Measurements from ENCODE around the gene RGS3.

RGS3 gene

GRCh38 chr9:113465599-113466140 lies 2.1 kb downstream of the RGS3 start:
- TF ChIP-seq TCF4 (CRISPR knock-in tag; IDR thresholded peaks at IDR 0.05; ENCODE audit: borderline replicate concordance) (peak; percentile 17; the same call in 1 of the 2 replicates), POU6F1 (CRISPR knock-in tag; IDR thresholded peaks at IDR 0.05; ENCODE audit: borderline replicate concordance, low read depth) (no peak)
- no peak; the same call in 2 of the 3 replicates for ATAC-seq

- no peak for ATAC-seq
- TF ChIP-seq TCF4 (CRISPR knock-in tag; IDR thresholded peaks at IDR 0.05; ENCODE audit: borderline replicate concordance), result no peak
- no peak for TF ChIP-seq ARNTL (CRISPR knock-in tag; IDR thresholded peaks at IDR 0.05; ENCODE audit: borderline replicate concordance, low read depth)
- TF ChIP-seq PATZ1 (CRISPR knock-in tag; IDR thresholded peaks at IDR 0.05; ENCODE audit: borderline replicate concordance), result no peak
- no peak for TF ChIP-seq ZNF8 (CRISPR knock-in tag; IDR thresholded peaks at IDR 0.05)
- TF ChIP-seq ZC3H10 (CRISPR knock-in tag; IDR thresholded peaks at IDR 0.05), result no peak
- no peak for TF ChIP-seq BACH2 (CRISPR knock-in tag; IDR thresholded peaks at IDR 0.05; ENCODE audit: borderline replicate concordance)
- no peak for TF ChIP-seq ISL1 (CRISPR knock-in tag; IDR thresholded peaks at IDR 0.05)
- no peak for TF ChIP-seq TSHZ2 (CRISPR knock-in tag; IDR thresholded peaks at IDR 0.05)
- TF ChIP-seq ZNF565 (CRISPR knock-in tag; conservative IDR thresholded peaks at IDR 0.05; ENCODE audit: low read depth), result no peak
- no peak for TF ChIP-seq ESRRG (CRISPR knock-in tag; IDR thresholded peaks at IDR 0.05)
- no peak for TF ChIP-seq SNAI2 (CRISPR knock-in tag; IDR thresholded peaks at IDR 0.05)
These were observed 3.7 kb downstream of the RGS3 start for GRCh38 chr9:113467183-113467582.

GRCh38 chr9:113468716-113469448 lies 5.4 kb downstream of the RGS3 start:
- peak; percentile 38; the same call in 1 of the 3 replicates for ATAC-seq
- TF ChIP-seq ESRRG (CRISPR knock-in tag; IDR thresholded peaks at IDR 0.05), result no peak
- peak; percentile 33; the same call in 1 of the 2 replicates for TF ChIP-seq TCF4 (CRISPR knock-in tag; IDR thresholded peaks at IDR 0.05; ENCODE audit: borderline replicate concordance)

GRCh38 chr9:113471143-113471542 lies 7.6 kb downstream of the RGS3 start:
- ATAC-seq, result no peak
- TF ChIP-seq TCF4 (CRISPR knock-in tag; IDR thresholded peaks at IDR 0.05; ENCODE audit: borderline replicate concordance) (no peak), TSHZ2 (CRISPR knock-in tag; IDR thresholded peaks at IDR 0.05) (no peak), RARB (CRISPR knock-in tag; IDR thresholded peaks at IDR 0.05) (no peak), ZNF70 (CRISPR knock-in tag; IDR thresholded peaks at IDR 0.05) (no peak), TOX (CRISPR knock-in tag; IDR thresholded peaks at IDR 0.05; ENCODE audit: borderline replicate concordance) (no peak), ARNTL (CRISPR knock-in tag; IDR thresholded peaks at IDR 0.05; ENCODE audit: borderline replicate concordance, low read depth) (no peak), ZFP30 (CRISPR knock-in tag; IDR thresholded peaks at IDR 0.05) (no peak), OSR1 (CRISPR knock-in tag; IDR thresholded peaks at IDR 0.05) (no peak), ZNF565 (CRISPR knock-in tag; conservative IDR thresholded peaks at IDR 0.05; ENCODE audit: low read depth) (no peak), SNAI2 (CRISPR knock-in tag; IDR thresholded peaks at IDR 0.05) (no peak), CSDC2 (CRISPR knock-in tag; IDR thresholded peaks at IDR 0.05) (no peak), BACH2 (CRISPR knock-in tag; IDR thresholded peaks at IDR 0.05; ENCODE audit: borderline replicate concordance) (no peak), CSRNP3 (CRISPR knock-in tag; IDR thresholded peaks at IDR 0.05) (no peak), CREB5 (CRISPR knock-in tag; IDR thresholded peaks at IDR 0.05; ENCODE audit: low read depth) (no peak), ZNF8 (CRISPR knock-in tag; IDR thresholded peaks at IDR 0.05) (no peak), ESRRG (CRISPR knock-in tag; IDR thresholded peaks at IDR 0.05) (no peak), ZFP3 (CRISPR knock-in tag; IDR thresholded peaks at IDR 0.05) (no peak), ZC3H10 (CRISPR knock-in tag; IDR thresholded peaks at IDR 0.05) (no peak)
